GM12878 (cell line): ENCODE data around the gene NCKIPSD. TPM values are rescaled to one million over a fixed set of nuclear protein-coding genes. Genes with fewer than 3 reads are reported as not detected.

Experiments
- ATAC-seq: fragments of 200-7000 bp; cut with Tn5 transposase; 3 replicates; pipeline ENCODE4 v1.9.1; 2020; ENCODE audit warnings: mild to moderate bottlenecking, moderate library complexity
- BruUV-seq: library from RNA; stranded (reverse); fragments of 400-500 nt; replicated peaks from 2 replicates; lab custom pipeline; 2021; lab: Mats Ljungman, UMichigan
- CTCF ChIA-PET: fragments of 300-600 bp; sonication (Branson Sonifier 250); formaldehyde crosslinking; extraction: SDS; loops from one replicate; lab custom pipeline; 2021; ENCODE audit warnings: inconsistent platforms; lab: Yijun Ruan, JAX
- POLR2A ChIA-PET: fragments of 350-600 bp; formaldehyde crosslinking; extraction: SDS; loops from one replicate; lab custom pipeline; 2021; ENCODE audit warnings: inconsistent platforms; lab: Charles Lee
- RAD21 ChIA-PET: fragments of 300-600 bp; sonication (Branson Sonifier 250); formaldehyde crosslinking; loops from one replicate; lab custom pipeline; 2023; ENCODE audit warnings: antibody characterized with exemption; ENCODE audit not compliant: unreplicated experiment; lab: Charles Lee
- SMC1A ChIA-PET: fragments of 300-600 bp; sonication (Branson Sonifier 250); formaldehyde crosslinking; loops from one replicate; lab custom pipeline; 2023; ENCODE audit not compliant: unreplicated experiment, uncharacterized antibody; lab: Charles Lee
- DNase-seq: peaks from one replicate; pipeline ENCODE4 v3.0.0-alpha.2; 2011; ENCODE audit warnings: low read depth, low spot score
- FAIRE-seq: peaks from 3 replicates; lab custom pipeline; 2011; peaks lifted over from hg19 to GRCh38; lab: Jason Lieb, UNC
- H2AFZ ChIP-seq: 2 replicates; pipeline ENCODE4 v1.6.0; 2011; ENCODE audit warnings: low read depth, low read length, control low read depth; ENCODE audit not compliant: control insufficient read depth
- H3K27ac ChIP-seq: 2 replicates; pipeline ENCODE4 v1.5.1; 2011; ENCODE audit warnings: control low read depth; ENCODE audit not compliant: control insufficient read depth, insufficient read depth
- H3K27me3 ChIP-seq, 2 experiments: replicated peaks in 1 of 2; 2 replicates each; pipeline versions ENCODE4 v1.6.0 to v1.6.1; 2011; ENCODE audit warnings: low read length in 1 of 2; ENCODE audit not compliant: control insufficient read depth in 2 of 2, insufficient read depth in 2 of 2
- H3K36me3 ChIP-seq, 2 experiments: 2 replicates each; pipeline ENCODE4 v1.5.1; 2011; ENCODE audit warnings: low read length in 1 of 2; ENCODE audit not compliant: control insufficient read depth in 2 of 2, insufficient read depth in 2 of 2
- H3K4me1 ChIP-seq: 2 replicates; pipeline ENCODE4 v1.6.1; 2011; ENCODE audit warnings: mild to moderate bottlenecking, low read length, moderate library complexity, mixed read lengths; ENCODE audit not compliant: control insufficient read depth, insufficient read depth
- H3K4me2 ChIP-seq: 2 replicates; pipeline ENCODE4 v1.6.0; 2011; ENCODE audit warnings: control low read depth; ENCODE audit not compliant: control insufficient read depth, insufficient read depth
- H3K4me3 ChIP-seq: fragments of 200-600 bp; sonication (generic); 2 replicates; pipeline ENCODE4 v1.5.1; 2016
- H3K79me2 ChIP-seq: 2 replicates; pipeline ENCODE4 v1.6.0; 2011; ENCODE audit warnings: low read length; ENCODE audit not compliant: control insufficient read depth, insufficient read depth
- H3K9ac ChIP-seq: 2 replicates; pipeline ENCODE4 v1.8.0; 2011; ENCODE audit warnings: low read length, control low read depth, mixed read lengths; ENCODE audit not compliant: control insufficient read depth, insufficient read depth
- H3K9me3 ChIP-seq: replicated peaks from 3 replicates; pipeline ENCODE4 v1.5.1; 2011; ENCODE audit warnings: mild to moderate bottlenecking, low read length; ENCODE audit not compliant: control insufficient read depth, insufficient read depth
- H4K20me1 ChIP-seq: 2 replicates; pipeline ENCODE4 v1.6.0; 2011; ENCODE audit not compliant: control insufficient read depth, insufficient read depth
- BCL3 ChIP-seq: IDR thresholded peaks from 2 replicates; pipeline ENCODE4 v1.6.1; 2011; ENCODE audit warnings: borderline replicate concordance, low read depth, mild to moderate bottlenecking, moderate library complexity, low read length; ENCODE audit not compliant: insufficient read depth, poor library complexity, severe bottlenecking
- EGR1 ChIP-seq, 2 experiments: IDR thresholded peaks; 1 replicate in 1 of 2; 2 replicates in 1 of 2; pipeline ENCODE4 v1.6.1; 2011 to 2012; ENCODE audit warnings: low read depth in 2 of 2, low read length in 2 of 2, borderline replicate concordance in 1 of 2, mild to moderate bottlenecking in 1 of 2, moderate library complexity in 1 of 2
- ETV6 ChIP-seq, 2 experiments: fragments of 450-650 bp in 1 of 2; IDR thresholded peaks in 1 of 2; conservative IDR thresholded peaks in 1 of 2; 2 replicates each; pipeline ENCODE4 v1.6.1; 2014; ENCODE audit warnings: antibody characterized with exemption in 1 of 2, borderline replicate concordance in 1 of 2, low read depth in 1 of 2, mild to moderate bottlenecking in 1 of 2, moderate library complexity in 1 of 2
- FOXK2 ChIP-seq: fragments of 450-650 bp; IDR thresholded peaks from 2 replicates; pipeline ENCODE4 v1.6.1; 2017; ENCODE audit warnings: mild to moderate bottlenecking, moderate library complexity
- KLF5 ChIP-seq: fragments of 450-650 bp; IDR thresholded peaks from 2 replicates; pipeline ENCODE4 v1.6.1; 2014; ENCODE audit warnings: mild to moderate bottlenecking; ENCODE audit not compliant: partially characterized antibody
- MEF2B ChIP-seq: fragments of 450-650 bp; IDR thresholded peaks from 2 replicates; pipeline ENCODE4 v1.6.1; 2018; ENCODE audit warnings: mild to moderate bottlenecking, moderate library complexity; ENCODE audit not compliant: partially characterized antibody, poor library complexity, severe bottlenecking
- MYB ChIP-seq: fragments of 150-350 bp; IDR thresholded peaks from 2 replicates; pipeline ENCODE4 v1.6.1; 2014; ENCODE audit warnings: mild to moderate bottlenecking, low read depth, low read length, borderline replicate concordance
- NFYA ChIP-seq: IDR thresholded peaks from 2 replicates; pipeline ENCODE4 v1.6.1; 2011; ENCODE audit warnings: low read depth, mild to moderate bottlenecking, low read length, improper control_type of control experiment, borderline replicate concordance
- STAT3 ChIP-seq: IDR thresholded peaks from 2 replicates; pipeline ENCODE4 v1.6.1; 2011; ENCODE audit warnings: low read depth, low read length, improper control_type of control experiment
- whole genome bisulfite sequencing: methylation state at CpG from one replicate; pipeline ENCODE4 v1.1.6; 2016; ENCODE audit warnings: low lambda C conversion rate; ENCODE audit not compliant: insufficient replicate concordance, insufficient coverage; ENCODE audit errors: missing lambda C conversion rate; 5-methylcytosine and 5-hydroxymethylcytosine counted together
- in situ Hi-C: fragments of 300-500 bp; cut with MboI; formaldehyde crosslinking; loops from 9 replicates; pipeline ENCODE4 v1.14.3; 2018; ENCODE audit warnings: mixed read lengths
- intact Hi-C: fragments of 100-400 bp; cut with micrococcal nuclease; formaldehyde crosslinking; loops from one replicate; pipeline ENCODE4 v1.14.2; 2022; ENCODE audit not compliant: unreplicated experiment
- polyA plus RNA-seq, 11 experiments: library from polyadenylated mRNA; depleted of rRNA in 4 of 11; unstranded in 6 of 11; stranded (reverse) in 5 of 11; fragments of >200 nt; fragmentation: Nextera tagmentation in 4 of 11; fragmentation: Illumina TruSeq in 1 of 11; extraction: Ambion mirVana in 4 of 11; extraction: Trizol in 1 of 11; gene quantifications; 1 replicate in 1 of 11; 2 replicates in 10 of 11; pipeline versions ENCODE4 v1.2.1 to v1.2.3, GENCODE V29; 2011 to 2016; ENCODE audit warnings: inconsistent platforms in 2 of 11, missing spikeins in 2 of 11, low read depth in 1 of 11
- total RNA-seq, 4 experiments: library from RNA; depleted of rRNA in 3 of 4; stranded (reverse); fragments of >200 nt in 3 of 4; fragmentation: Illumina TruSeq in 1 of 4; extraction: Trizol in 1 of 4; gene quantifications; 2 replicates each; pipeline versions ENCODE4 v1.2.1 to v1.2.3, GENCODE V29; 2013 to 2021
- TF ChIP-seq, protein P1 (sequence below): fragments of 450-650 bp; IDR thresholded peaks from 2 replicates; pipeline ENCODE4 v1.6.1; 2016; ENCODE audit warnings: mild to moderate bottlenecking, moderate library complexity, borderline replicate concordance

Gene NCKIPSD
- total and polyA plus RNA-seq, 10 of the 15 experiments (the other 5 are each of a cell fraction or from before 2014, with no cell fraction given) = 0.93 to 31.6 (median 15.2) TPM

DNA sequence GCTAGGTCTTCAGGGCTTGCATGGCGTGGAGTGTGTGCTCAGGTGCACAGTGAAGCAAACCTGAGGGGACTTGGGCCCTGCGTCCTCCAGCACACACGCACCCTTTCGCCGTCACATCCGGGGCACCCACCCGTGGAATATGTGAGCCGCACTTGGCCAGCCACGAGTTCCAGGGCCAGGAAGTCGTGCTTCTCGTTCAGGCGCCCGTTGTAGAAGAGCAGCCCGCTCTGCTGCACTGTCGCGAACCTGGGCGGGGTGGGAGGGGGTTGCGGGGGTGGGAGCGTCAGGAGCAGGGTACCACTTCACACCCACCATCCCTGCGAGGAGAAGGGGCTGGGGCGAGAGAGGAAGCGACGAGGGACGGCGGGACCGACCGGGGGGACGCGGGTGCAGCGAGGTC lies 30.1 kb downstream of the NCKIPSD start:
- intact Hi-C loops (no loop called here), in situ Hi-C loops (no loop called here)
- H3K27ac ChIP-seq = no peak overlapping the region
- no peak overlapping the region for H3K9ac ChIP-seq
- DNase-seq (no peak), FAIRE-seq (no peak), ATAC-seq (peak; percentile 17; the same call in 2 of the 3 replicates)
- WGBS = 16% methylated on average over 14 of the region's 30 CpGs
- ChIA-PET SMC1A (no interaction called here), POLR2A (no interaction called here), CTCF (interaction anchor here (0.6 to 1.8 kb wide), 3 partner anchors 29 to 31 kb away, joined by 4 read pairs; no protein-coding TSS in a partner anchor), RAD21 (no interaction called here)
- H3K4me1 ChIP-seq = 0 out of 2 replicates have a peak, but pooled peaks cover 3% of the 10 kb centered on the region
- TF ChIP-seq ETV6 (conservative IDR thresholded peaks at IDR 0.05 in 1 of 2, IDR thresholded peaks at IDR 0.05 in 1 of 2; ENCODE audit: borderline replicate concordance in 1 of 2, low read depth in 1 of 2) (no peak), EGR1 (IDR thresholded peaks at IDR 0.05; ENCODE audit: borderline replicate concordance in 1 of 2, low read depth in 2 of 2, low read length in 2 of 2) (0 out of 3 replicates have a peak, but pooled peaks of 1 of the 2 experiments have one; percentile 22)
- H3K79me2 ChIP-seq = no peaks in the 10 kb centered on the region
- 0 out of 2 replicates have a peak overlapping the region, but pooled peaks have one; percentile 1 for H2AFZ ChIP-seq
- no peaks in the 10 kb centered on the region; the same call in 2 of the 3 replicates for H3K9me3 ChIP-seq
- H4K20me1 ChIP-seq = no peaks in the 10 kb centered on the region; the same call in 1 of the 2 replicates
- peaks cover 0 to 2% of the 10 kb centered on the region in 2 experiments; a peak in 1 of 4 replicates for H3K27me3 ChIP-seq
- H3K36me3 ChIP-seq = no peaks in the 10 kb centered on the region
- peak overlapping the region; percentile 54; the same call in 1 of the 2 replicates for H3K4me2 ChIP-seq
- BruUV-seq = no TSS peak
- H3K4me3 ChIP-seq = peak overlapping the region; percentile 61; the same call in 1 of the 2 replicates

GRCh38 chr3:48655063-48655462 lies 30.7 kb downstream of the NCKIPSD start:
- WGBS = 72% methylated on average over 12 of the region's 12 CpGs
- DNase-seq = no peak
- ChIA-PET SMC1A (no interaction called here), RAD21 (no interaction called here), POLR2A (no interaction called here), CTCF (interaction anchor here (1.8 kb wide), 1 partner anchor 29 kb away, joined by 4 read pairs; no protein-coding TSS in a partner anchor)
- H3K4me3 ChIP-seq = no peak overlapping the region
- FAIRE-seq = no peak
- H3K27ac ChIP-seq = no peak overlapping the region
- no peaks in the 10 kb centered on the region for H3K9me3 ChIP-seq
- H3K4me1 ChIP-seq = 0 out of 2 replicates have a peak, but pooled peaks cover 3% of the 10 kb centered on the region
- in situ Hi-C loops (no loop called here), intact Hi-C loops (no loop called here)
- H3K79me2 ChIP-seq = no peaks in the 10 kb centered on the region
- H4K20me1 ChIP-seq = no peaks in the 10 kb centered on the region; the same call in 1 of the 2 replicates
- no TSS peak for BruUV-seq
- no peaks in the 10 kb centered on the region for H3K36me3 ChIP-seq
- no peak overlapping the region for H2AFZ ChIP-seq
- H3K9ac ChIP-seq = no peak overlapping the region
- no peak overlapping the region for H3K4me2 ChIP-seq
- peaks cover 0 to 2% of the 10 kb centered on the region in 2 experiments; a peak in 1 of 4 replicates for H3K27me3 ChIP-seq
- ATAC-seq = no peak
- TF ChIP-seq STAT3 (no peak), MEF2B (no peak), NFYA (no peak), BCL3 (no peak), KLF5 (no peak), FOXK2 (no peak), MYB (no peak)
- TF ChIP-seq, protein P1, sequence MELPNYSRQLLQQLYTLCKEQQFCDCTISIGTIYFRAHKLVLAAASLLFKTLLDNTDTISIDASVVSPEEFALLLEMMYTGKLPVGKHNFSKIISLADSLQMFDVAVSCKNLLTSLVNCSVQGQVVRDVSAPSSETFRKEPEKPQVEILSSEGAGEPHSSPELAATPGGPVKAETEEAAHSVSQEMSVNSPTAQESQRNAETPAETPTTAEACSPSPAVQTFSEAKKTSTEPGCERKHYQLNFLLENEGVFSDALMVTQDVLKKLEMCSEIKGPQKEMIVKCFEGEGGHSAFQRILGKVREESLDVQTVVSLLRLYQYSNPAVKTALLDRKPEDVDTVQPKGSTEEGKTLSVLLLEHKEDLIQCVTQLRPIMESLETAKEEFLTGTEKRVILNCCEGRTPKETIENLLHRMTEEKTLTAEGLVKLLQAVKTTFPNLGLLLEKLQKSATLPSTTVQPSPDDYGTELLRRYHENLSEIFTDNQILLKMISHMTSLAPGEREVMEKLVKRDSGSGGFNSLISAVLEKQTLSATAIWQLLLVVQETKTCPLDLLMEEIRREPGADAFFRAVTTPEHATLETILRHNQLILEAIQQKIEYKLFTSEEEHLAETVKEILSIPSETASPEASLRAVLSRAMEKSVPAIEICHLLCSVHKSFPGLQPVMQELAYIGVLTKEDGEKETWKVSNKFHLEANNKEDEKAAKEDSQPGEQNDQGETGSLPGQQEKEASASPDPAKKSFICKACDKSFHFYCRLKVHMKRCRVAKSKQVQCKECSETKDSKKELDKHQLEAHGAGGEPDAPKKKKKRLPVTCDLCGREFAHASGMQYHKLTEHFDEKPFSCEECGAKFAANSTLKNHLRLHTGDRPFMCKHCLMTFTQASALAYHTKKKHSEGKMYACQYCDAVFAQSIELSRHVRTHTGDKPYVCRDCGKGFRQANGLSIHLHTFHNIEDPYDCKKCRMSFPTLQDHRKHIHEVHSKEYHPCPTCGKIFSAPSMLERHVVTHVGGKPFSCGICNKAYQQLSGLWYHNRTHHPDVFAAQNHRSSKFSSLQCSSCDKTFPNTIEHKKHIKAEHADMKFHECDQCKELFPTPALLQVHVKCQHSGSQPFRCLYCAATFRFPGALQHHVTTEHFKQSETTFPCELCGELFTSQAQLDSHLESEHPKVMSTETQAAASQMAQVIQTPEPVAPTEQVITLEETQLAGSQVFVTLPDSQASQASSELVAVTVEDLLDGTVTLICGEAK = no peak
